H1 (cell line): ENCODE measurements around the gene SLC2A11.

Experiments used
- CTCF ChIP-seq, 3 experiments: IDR thresholded peaks; 1 replicate in 2 of 3; 2 replicates in 1 of 3; pipeline versions ENCODE4 v1.5.1 to v1.6.1; 2011; ENCODE audit warnings: low read length in 3 of 3, mild to moderate bottlenecking in 3 of 3, inconsistent platforms in 2 of 3, low read depth in 1 of 3, moderate library complexity in 1 of 3; ENCODE audit not compliant: insufficient read depth in 1 of 3; ENCODE audit errors: control extremely low read depth in 1 of 3
- EZH2 ChIP-seq: fragments of 200-600 bp; sonication (generic); IDR thresholded peaks from 2 replicates; pipeline ENCODE4 v1.7.1; 2012; ENCODE audit warnings: low read depth, mild to moderate bottlenecking, moderate library complexity, low read length, inconsistent platforms; ENCODE audit not compliant: severe bottlenecking
- GTF2F1 ChIP-seq: IDR thresholded peaks from 2 replicates; pipeline ENCODE4 v1.6.1; 2012; ENCODE audit warnings: low read depth, low read length, improper control_type of control experiment, borderline replicate concordance
- JUN ChIP-seq: IDR thresholded peaks from 2 replicates; pipeline ENCODE4 v1.6.1; 2011; ENCODE audit warnings: low read depth, mild to moderate bottlenecking, improper control_type of control experiment, low read length
- JUND ChIP-seq: IDR thresholded peaks from 2 replicates; pipeline ENCODE4 v1.6.1; 2011; ENCODE audit warnings: mild to moderate bottlenecking, improper control_type of control experiment, low read length

GRCh38 chr22:23893121-23893944 is 35.7 kb downstream of the SLC2A11 start:
- no peak for TF ChIP-seq CTCF (IDR thresholded peaks at IDR 0.05; ENCODE audit: control extremely low read depth in 1 of 3, insufficient read depth in 1 of 3, low read depth in 1 of 3, low read length in 3 of 3)
- TF ChIP-seq GTF2F1: no peak
- no peak for TF ChIP-seq JUND
- TF ChIP-seq JUN: no peak
- no peak for TF ChIP-seq EZH2
